Bronchial epithelial cell (primary cell): Measurements from ENCODE around the gene GUCY1A2. TPM values are rescaled to one million over a fixed set of nuclear protein-coding genes. Genes with fewer than 3 reads are reported as not detected.
"Not testable (repeated sequence)": the region's sequence is repeated elsewhere in the genome, so short reads cannot be mapped to it uniquely, and the experiment has no call there.

Experiments
- DNase-seq: peaks from one replicate; pipeline ENCODE4 v3.0.0-alpha.2; 2010; ENCODE audit warnings: low read depth
- FAIRE-seq: peaks from 2 replicates; lab custom pipeline; 2011; peaks lifted over from hg19 to GRCh38; lab: Jason Lieb, UNC
- H3K27me3 ChIP-seq: 2 replicates; pipeline ENCODE4 v1.5.1; 2011; ENCODE audit warnings: low read length; ENCODE audit not compliant: control insufficient read depth, insufficient read depth
- H3K36me3 ChIP-seq: 2 replicates; pipeline ENCODE4 v1.5.1; 2011; ENCODE audit warnings: low read length; ENCODE audit not compliant: control insufficient read depth, insufficient read depth
- H3K4me3 ChIP-seq: 2 replicates; pipeline ENCODE4 v1.5.1; 2011; ENCODE audit warnings: mild to moderate bottlenecking, low read depth, low read length, control low read depth
- total RNA-seq: library from RNA; depleted of rRNA; stranded (reverse); fragments of >200 nt; gene quantifications from 2 replicates; pipeline ENCODE4 v1.2.1, GENCODE V29; 2014
- TF ChIP-seq, protein P1 (sequence below): IDR thresholded peaks from 2 replicates; pipeline ENCODE4 v1.5.1; 2011; ENCODE audit warnings: mild to moderate bottlenecking, moderate library complexity, low read length, control low read depth, inconsistent platforms; ENCODE audit not compliant: insufficient read depth, severe bottlenecking

Gene GUCY1A2, protein sequence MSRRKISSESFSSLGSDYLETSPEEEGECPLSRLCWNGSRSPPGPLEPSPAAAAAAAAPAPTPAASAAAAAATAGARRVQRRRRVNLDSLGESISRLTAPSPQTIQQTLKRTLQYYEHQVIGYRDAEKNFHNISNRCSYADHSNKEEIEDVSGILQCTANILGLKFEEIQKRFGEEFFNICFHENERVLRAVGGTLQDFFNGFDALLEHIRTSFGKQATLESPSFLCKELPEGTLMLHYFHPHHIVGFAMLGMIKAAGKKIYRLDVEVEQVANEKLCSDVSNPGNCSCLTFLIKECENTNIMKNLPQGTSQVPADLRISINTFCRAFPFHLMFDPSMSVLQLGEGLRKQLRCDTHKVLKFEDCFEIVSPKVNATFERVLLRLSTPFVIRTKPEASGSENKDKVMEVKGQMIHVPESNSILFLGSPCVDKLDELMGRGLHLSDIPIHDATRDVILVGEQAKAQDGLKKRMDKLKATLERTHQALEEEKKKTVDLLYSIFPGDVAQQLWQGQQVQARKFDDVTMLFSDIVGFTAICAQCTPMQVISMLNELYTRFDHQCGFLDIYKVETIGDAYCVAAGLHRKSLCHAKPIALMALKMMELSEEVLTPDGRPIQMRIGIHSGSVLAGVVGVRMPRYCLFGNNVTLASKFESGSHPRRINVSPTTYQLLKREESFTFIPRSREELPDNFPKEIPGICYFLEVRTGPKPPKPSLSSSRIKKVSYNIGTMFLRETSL
- total RNA-seq, result not detected in 2 replicates

DNA sequence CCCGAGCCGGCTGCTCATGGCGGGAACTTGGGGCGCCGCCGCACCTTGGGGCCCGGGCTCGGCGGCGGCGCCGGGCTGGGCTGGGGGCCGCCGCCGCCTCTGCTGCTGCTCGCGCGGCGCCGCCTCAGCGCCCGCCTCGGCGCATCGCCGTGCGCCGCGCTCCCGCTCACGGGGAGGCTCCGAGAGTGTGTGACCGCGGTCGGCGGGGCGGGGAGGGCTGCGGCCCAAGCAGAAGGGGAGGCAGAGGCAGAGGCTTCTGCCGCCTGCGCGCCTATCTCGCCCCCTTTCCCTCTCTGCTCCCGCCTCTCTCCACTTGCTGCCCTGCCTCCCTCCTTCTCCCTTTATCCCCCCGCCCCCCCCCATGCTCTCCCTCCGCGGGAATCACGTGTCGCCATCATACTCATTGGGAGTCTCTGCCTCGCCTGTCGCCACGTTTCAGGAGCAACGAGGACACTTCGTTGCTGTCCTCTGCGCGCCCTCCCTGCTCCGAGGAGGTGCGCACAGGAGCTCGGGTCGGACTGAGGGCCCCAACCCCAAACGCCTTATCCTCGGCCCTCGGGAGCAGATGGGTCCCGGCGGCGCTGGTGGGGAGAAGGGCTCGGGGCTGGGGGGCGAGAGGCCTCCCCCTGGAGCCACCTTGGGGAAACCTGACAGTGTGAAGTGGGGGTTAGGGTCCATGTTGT lies at the start of gene GUCY1A2:
TSS of gene GUCY1A2 (minus strand) at position 258 of the 683 bp plus-strand sequence. CDS start 421 bp downstream, outside the sequence.
- peak within 1 kb of the TSS; percentile 22 for H3K4me3 ChIP-seq
- no peak for FAIRE-seq
- no peak for DNase-seq
- H3K27me3 ChIP-seq, result peaks cover 16% of the 10 kb centered on the region
- TF ChIP-seq, protein P1, sequence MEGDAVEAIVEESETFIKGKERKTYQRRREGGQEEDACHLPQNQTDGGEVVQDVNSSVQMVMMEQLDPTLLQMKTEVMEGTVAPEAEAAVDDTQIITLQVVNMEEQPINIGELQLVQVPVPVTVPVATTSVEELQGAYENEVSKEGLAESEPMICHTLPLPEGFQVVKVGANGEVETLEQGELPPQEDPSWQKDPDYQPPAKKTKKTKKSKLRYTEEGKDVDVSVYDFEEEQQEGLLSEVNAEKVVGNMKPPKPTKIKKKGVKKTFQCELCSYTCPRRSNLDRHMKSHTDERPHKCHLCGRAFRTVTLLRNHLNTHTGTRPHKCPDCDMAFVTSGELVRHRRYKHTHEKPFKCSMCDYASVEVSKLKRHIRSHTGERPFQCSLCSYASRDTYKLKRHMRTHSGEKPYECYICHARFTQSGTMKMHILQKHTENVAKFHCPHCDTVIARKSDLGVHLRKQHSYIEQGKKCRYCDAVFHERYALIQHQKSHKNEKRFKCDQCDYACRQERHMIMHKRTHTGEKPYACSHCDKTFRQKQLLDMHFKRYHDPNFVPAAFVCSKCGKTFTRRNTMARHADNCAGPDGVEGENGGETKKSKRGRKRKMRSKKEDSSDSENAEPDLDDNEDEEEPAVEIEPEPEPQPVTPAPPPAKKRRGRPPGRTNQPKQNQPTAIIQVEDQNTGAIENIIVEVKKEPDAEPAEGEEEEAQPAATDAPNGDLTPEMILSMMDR, result no peak
- no peaks in the 10 kb centered on the region for H3K36me3 ChIP-seq

DNA sequence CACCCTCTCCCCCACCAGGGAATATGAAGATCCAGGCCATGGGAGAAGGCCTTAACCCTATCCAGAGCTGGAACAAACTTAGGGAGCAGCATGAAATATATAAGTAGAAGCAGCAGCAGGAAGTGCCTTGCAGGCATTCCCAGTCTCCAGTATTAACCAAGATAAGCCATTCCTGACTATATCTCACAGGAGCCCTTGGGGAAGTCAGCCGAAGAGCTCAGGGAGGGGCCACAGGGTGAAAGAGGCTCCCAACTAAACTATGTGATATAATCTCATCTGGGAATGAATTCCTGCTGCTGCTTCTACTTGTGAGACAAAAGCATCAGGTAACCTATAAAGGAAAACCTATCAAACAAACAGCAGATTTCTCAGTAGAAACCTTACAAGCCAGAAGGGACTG lies 36.1 kb upstream of the GUCY1A2 start:
- Histone ChIP-seq H3K27me3 (no peaks in the 10 kb centered on the region), H3K36me3 (no peaks in the 10 kb centered on the region), H3K4me3 (no peak overlapping the region)
- DNase-seq, result no peak
- TF ChIP-seq, protein P1, result no peak
- FAIRE-seq, result no peak

DNA sequence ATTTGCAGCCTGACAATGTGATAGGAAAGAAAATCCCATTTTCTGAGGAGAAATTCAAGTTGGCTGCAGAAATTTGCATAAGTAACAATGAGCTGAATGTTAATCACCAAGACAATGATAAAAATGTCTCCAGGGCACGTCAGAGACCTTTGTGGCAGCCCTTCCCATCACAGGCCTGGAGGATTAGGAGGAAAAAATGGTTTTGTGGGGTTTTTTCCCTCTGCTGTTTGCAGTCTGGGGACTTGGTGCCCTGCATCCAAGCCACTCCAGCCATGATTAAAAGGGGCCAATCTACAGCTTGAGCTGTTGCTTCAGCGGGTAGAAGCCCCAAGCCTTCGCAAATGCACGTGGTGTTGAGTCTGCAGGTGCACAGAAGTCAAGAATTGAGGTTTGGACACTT lies 33.1 kb upstream of the GUCY1A2 start:
- FAIRE-seq, DNase-seq, H3K36me3 ChIP-seq, H3K27me3 ChIP-seq, H3K4me3 ChIP-seq: not testable (repeated sequence)

DNA sequence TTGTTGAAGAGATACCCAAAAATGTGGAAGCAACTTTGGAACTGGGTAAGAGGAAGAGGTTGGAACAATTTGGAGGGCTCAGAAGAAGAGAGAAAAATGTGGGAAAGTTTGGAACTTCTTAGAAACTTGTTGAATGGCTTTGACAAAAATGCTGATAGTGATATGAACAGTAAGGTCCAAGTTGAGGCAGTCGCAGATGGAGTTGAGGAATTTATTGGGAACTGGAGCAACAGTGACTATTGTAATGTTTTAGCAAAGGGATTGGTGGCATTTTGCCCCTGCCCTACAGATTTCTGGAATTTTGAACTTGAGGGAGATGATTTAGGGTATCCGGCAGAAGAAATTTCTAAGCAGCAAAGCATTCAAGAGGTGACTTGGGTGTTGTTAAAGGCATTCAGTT lies 32.6 kb upstream of the GUCY1A2 start:
- FAIRE-seq, H3K36me3 ChIP-seq, H3K27me3 ChIP-seq, DNase-seq, H3K4me3 ChIP-seq: not testable (repeated sequence)

DNA sequence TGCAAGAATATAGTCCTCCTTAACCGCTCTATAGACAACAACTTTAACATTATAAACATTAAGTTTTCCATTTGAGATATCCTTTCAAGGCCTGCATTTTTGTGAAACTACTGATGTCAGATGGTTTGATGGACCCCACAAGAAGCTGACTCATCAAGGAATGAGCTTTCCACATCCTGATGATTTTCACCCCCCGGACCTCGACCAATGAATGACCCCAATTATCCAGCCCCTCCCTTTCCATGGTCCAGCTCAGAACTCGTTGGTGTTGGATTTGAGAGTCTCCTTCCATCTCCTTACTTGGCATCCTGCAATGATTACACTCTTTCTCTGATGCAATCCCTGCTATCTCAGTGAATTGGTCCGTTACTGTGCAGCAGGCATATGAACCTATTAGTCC lies 31.8 kb upstream of the GUCY1A2 start:
- no peak for FAIRE-seq
- no peaks in the 10 kb centered on the region for H3K36me3 ChIP-seq
- TF ChIP-seq, protein P1, result no peak
- H3K27me3 ChIP-seq, result no peaks in the 10 kb centered on the region
- DNase-seq, result no peak
- H3K4me3 ChIP-seq, result no peak overlapping the region

DNA sequence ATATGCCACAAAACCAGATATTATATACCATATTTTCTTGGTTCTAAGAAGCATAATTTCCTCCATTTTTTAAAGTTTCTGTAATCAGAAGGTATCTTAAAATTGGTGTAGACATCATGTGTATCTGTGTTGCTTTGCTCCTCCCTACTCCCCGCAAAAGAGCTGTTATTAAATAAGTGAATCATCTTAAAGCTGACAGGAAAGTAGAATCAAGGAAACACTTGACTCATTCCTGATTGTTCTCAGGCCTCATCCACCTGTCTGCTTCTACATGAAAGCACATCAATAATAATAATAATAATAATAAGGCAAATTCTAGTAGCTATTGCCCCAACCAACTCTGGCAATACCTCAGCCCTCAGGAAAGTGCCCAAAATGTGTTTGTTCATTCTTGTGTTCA lies 26.2 kb upstream of the GUCY1A2 start:
- DNase-seq, result peak; percentile 35

More for the DNA sequence above, 26.2 kb upstream of the GUCY1A2 start:
- TF ChIP-seq, protein P1, result no peak
- H3K4me3 ChIP-seq, result no peak overlapping the region
- no peak for FAIRE-seq
- no peaks in the 10 kb centered on the region for H3K36me3 ChIP-seq
- no peaks in the 10 kb centered on the region for H3K27me3 ChIP-seq
